Measurements from ENCODE around the gene PROKR1.

DNA sequence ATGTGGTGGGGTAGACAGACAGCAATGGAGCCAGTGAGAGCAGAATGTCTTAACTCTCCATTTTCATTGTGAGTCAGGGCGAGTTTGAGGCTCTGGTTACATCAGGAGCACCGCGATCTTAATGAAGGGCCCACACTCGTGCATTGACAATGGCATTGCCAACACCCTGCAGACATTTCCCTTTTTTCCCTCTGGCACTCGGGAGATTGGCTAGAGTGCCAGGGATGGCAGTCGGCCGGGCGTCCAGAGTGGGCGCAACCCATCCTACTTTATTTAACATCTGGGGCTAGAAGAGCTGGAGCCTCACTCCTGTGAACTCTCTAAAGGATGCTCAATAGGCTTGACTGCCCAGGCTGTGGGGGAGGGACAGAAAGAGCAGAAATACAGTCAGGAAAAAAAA is 9.7 kb downstream of the PROKR1 start:
- TF ChIP-seq POLR2A (IDR thresholded peaks at IDR 0.05) (no peak), CTCF (IDR thresholded peaks at IDR 0.05) (no peak)
